ENCODE data around the gene CDHR1. TPM values are rescaled to one million over a fixed set of nuclear protein-coding genes. Genes with fewer than 3 reads are reported as not detected.

Gene CDHR1
- total RNA-seq, 1 experiment from 2014 or later: 0.39 TPM

GRCh38 chr10:84211566-84211965 lies 17.2 kb downstream of the CDHR1 start:
- H3K4me1 ChIP-seq (ENCODE audit: control insufficient read depth, insufficient read depth, low read length): no peaks in the 10 kb centered on the region
- in situ Hi-C loops (cut with HindIII; ENCODE audit: low pct_unique_long_range_greater_than_20kb, low sequenced_read_pairs) (no loop called here), intact Hi-C loops (cut with micrococcal nuclease; ENCODE audit: unreplicated experiment) (no loop called here)
- H3K9me3 ChIP-seq (ENCODE audit: control insufficient read depth, insufficient read depth, low read depth, low read length): no peaks in the 10 kb centered on the region
- no TSS peak for BruUV-seq (replicated peaks)
- H3K27me3 ChIP-seq (ENCODE audit: control insufficient read depth, insufficient read depth, low read length): peaks cover 30% of the 10 kb centered on the region
- H3K36me3 ChIP-seq (ENCODE audit: control insufficient read depth, insufficient read depth, low read length): no peaks in the 10 kb centered on the region
- ChIA-PET POLR2A (no interaction called here), CTCF (no interaction called here)
- ATAC-seq (0 out of 2 replicates have a peak, but pooled peaks have one; percentile 15), DNase-seq (ENCODE audit: low read depth, low spot score) (no peak)
- H3K27ac ChIP-seq (ENCODE audit: low read length): no peak overlapping the region
- no peak overlapping the region for H3K4me3 ChIP-seq (ENCODE audit: low read depth in 2 of 2, low read length in 2 of 2)
- TF ChIP-seq REST (IDR thresholded peaks at IDR 0.05; ENCODE audit: insufficient read depth in 1 of 2, low read depth in 2 of 2, low read length in 1 of 2) (no peak), SIN3A (IDR thresholded peaks at IDR 0.05; ENCODE audit: borderline replicate concordance, insufficient read depth, low read depth, low read length) (no peak), CTCF (IDR thresholded peaks at IDR 0.05) (no peak), POLR2AphosphoS5 (IDR thresholded peaks at IDR 0.05; ENCODE audit: low read depth, low read length) (no peak), TCF7L2 (IDR thresholded peaks at IDR 0.05; ENCODE audit: low read depth, low read length) (no peak)

- TF ChIP-seq REST (IDR thresholded peaks at IDR 0.05; ENCODE audit: insufficient read depth in 1 of 2, low read depth in 2 of 2, low read length in 1 of 2) (no peak), SIN3A (IDR thresholded peaks at IDR 0.05; ENCODE audit: borderline replicate concordance, insufficient read depth, low read depth, low read length) (no peak), POLR2AphosphoS5 (IDR thresholded peaks at IDR 0.05; ENCODE audit: low read depth, low read length) (no peak), TCF7L2 (IDR thresholded peaks at IDR 0.05; ENCODE audit: low read depth, low read length) (no peak), CTCF (IDR thresholded peaks at IDR 0.05) (no peak)
- H3K4me3 ChIP-seq (ENCODE audit: low read depth in 2 of 2, low read length in 2 of 2): no peak overlapping the region
- H3K27ac ChIP-seq (ENCODE audit: low read length): no peak overlapping the region
- CTCF ChIA-PET: no interaction called here
- no peaks in the 10 kb centered on the region for H3K9me3 ChIP-seq (ENCODE audit: control insufficient read depth, insufficient read depth, low read depth, low read length)
- intact Hi-C loops (cut with micrococcal nuclease; ENCODE audit: unreplicated experiment) (no loop called here), in situ Hi-C loops (cut with HindIII; ENCODE audit: low pct_unique_long_range_greater_than_20kb, low sequenced_read_pairs) (no loop called here)
- ATAC-seq: no peak
- H3K27me3 ChIP-seq (ENCODE audit: control insufficient read depth, insufficient read depth, low read length): peaks cover 27% of the 10 kb centered on the region
- no TSS peak for BruUV-seq (replicated peaks)
- H3K4me1 ChIP-seq (ENCODE audit: control insufficient read depth, insufficient read depth, low read length): no peaks in the 10 kb centered on the region
- H3K36me3 ChIP-seq (ENCODE audit: control insufficient read depth, insufficient read depth, low read length): no peaks in the 10 kb centered on the region
- POLR2A ChIA-PET: no interaction called here
- no peak for DNase-seq (ENCODE audit: low read depth, low spot score)
These were observed 17.7 kb downstream of the CDHR1 start for GRCh38 chr10:84212014-84212413.

Data from Panc1 (cell line).